Stimulated activated naive CD8-positive, alpha-beta T cell treated with anti-CD3 and anti-CD28 coated beads, Interleukin-15, Interleukin-2, amounts not matched to agents 100 U/mL and 50 U/mL, for 24 hours (primary cell): Measurements from ENCODE around the gene CLPSL2.
A peak's percentile ranks its signal among the peaks of the same experiment; 100 is the strongest.
"Not testable (repeated sequence)": the region's sequence is repeated elsewhere in the genome, so short reads cannot be mapped to it uniquely, and the experiment has no call there.

Experiments
- ATAC-seq: fragments of 150-1000 bp; cut with Tn5 transposase; one replicate; pipeline ENCODE4 v1.10.0; 2021
- DNase-seq: peaks from one replicate; pipeline ENCODE4 v3.0.0; 2021

The CLPSL2 gene, protein sequence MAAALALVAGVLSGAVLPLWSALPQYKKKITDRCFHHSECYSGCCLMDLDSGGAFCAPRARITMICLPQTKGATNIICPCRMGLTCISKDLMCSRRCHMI

DNA sequence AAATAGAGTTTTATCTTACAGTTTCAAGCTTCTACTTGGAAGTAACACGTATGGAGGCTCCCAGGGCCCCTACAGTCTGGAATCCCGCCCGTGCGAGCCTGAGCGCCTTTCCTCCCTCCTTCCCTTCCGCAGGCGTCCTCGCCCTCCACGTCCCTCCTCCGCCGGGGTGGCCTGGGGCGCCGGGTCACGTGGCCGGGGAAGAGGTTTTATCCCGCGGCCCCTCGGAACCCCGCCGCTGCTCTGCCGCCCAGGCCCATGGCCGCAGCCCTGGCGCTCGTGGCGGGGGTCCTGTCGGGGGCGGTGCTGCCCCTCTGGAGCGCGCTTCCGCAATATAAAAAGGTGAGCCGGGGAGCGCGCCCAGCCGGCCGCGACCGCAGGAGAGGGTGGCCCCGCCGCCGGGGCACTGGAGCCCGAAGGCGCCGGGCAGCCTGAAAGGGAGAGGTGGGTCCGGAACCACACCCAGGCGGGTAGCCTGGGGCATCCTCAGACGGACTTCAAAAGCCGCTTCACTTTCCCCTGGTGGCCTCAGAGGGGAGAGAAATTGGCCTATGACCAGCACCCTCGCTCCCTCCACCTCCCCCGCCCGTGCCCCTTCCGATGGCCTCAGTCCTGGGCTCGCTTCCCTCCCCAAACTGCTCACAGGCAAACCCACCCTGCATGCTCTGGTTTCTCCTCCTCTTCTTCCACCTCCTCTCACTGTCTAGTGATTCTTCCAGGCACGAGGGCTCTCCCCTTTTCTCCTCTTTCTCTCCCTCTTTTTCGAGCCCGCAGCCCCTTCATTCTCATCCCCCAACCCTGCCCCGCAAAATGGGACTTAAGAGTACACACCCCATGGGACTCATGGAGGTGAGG lies at the start of gene CLPSL2:
TSS of gene CLPSL2 (plus strand) at position 235 of the 852 bp plus-strand sequence. CDS start at position 256, 21 bp downstream.
- DNase-seq (peak; percentile 19), ATAC-seq (peak; percentile 32)

DNA sequence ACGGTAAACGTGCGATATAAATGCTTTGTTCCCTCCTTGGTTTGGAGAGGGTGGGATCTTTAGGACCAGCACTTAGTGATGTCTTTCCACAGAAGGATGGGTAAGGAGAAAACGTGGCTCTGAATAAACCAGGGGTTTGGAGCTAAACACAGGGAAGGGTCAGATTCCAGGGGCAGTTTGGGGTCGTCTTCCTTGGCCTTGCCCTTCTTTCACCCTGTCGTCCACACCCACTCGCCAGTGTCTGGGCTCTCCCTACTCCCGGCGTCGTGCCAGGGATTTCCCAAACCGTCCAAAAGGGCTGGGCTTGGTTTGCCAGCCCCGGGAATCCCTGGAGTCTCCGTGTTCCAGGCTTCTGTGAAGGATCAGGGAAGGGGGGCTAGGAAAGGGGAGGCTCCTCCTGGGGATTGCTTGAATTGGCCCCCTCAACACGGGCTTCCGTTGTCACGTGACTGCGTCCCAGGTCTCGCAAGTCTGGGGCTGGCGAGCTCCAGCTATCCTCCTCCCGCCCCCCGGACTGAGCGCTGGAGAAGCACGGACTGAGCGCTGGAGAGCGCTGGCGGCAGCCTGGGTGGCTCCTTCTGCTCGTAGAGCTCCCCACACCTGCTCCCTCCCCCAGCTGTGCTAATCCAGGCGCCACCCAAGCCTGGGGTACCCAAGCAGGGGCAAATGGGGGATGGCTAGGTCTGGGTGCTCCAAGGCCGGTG lies 49.0 kb upstream of the CLPSL2 start:
- DNase-seq (peak; percentile 58), ATAC-seq (peak; percentile 3)

- peak; percentile 86 for DNase-seq
- peak; percentile 53 for ATAC-seq
These were observed 48.3 kb upstream of the CLPSL2 start for GRCh38 chr6:35727935-35728682.

DNA sequence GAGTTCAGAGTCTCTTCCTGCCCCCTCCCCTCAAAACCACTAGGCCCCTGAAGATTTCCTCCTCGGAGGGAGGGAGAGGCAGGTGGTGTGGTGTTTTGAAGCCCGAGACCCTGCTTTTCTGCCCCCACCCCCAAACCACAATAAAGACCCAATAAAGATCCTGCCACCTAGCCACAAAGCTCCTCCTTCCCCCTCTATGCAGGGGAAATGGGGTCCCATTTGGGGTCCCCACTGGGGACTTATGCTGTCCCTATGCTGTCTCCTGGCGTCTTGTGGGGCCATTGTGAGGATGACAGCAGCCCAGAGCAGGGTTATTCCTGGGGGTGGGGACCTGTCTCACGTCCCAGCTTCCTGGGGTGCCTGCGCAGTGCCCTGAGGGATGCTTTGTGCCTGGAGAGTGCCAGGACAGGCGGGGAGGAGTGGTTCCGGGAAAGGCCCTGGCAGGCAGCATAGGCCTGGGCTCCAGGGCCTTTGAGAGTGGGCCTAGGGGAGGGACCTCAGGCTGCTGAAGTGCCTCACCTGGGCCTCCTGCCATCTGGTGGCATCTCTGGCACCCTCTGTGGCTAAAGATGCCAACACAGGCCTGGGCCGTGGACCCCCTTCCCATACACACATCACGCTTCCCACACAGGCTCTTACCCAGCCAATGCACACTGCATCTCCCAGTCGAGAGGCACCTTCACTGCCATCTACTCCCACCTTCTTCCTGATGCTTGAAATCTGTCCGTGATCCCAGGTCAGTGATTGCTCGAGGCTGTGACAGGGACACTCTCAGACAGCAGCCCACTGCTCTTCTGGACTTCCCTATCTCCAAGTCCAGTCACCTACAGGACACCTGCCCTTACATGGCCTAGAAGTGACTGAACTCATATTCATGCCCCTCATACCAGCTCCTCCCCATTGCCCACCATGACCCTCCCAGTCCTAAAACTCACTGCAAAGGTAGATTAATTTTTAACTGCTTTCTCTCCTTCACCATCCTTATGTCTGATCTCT lies 47.4 kb upstream of the CLPSL2 start:
- ATAC-seq (no peak), DNase-seq (peak; percentile 48)

- ATAC-seq (no peak), DNase-seq (no peak)
These were observed 46.7 kb upstream of the CLPSL2 start for GRCh38 chr6:35729722-35730121.

- no peak for DNase-seq
- ATAC-seq: no peak
These were observed 45.5 kb upstream of the CLPSL2 start for GRCh38 chr6:35730745-35731413.

- DNase-seq (peak; percentile 99), ATAC-seq (peak; percentile 58)
These were observed 45.0 kb upstream of the CLPSL2 start for GRCh38 chr6:35731414-35731735.

- peak; percentile 65 for ATAC-seq
- peak; percentile 98 for DNase-seq
These were observed 44.5 kb upstream of the CLPSL2 start for GRCh38 chr6:35731736-35732532.

DNA sequence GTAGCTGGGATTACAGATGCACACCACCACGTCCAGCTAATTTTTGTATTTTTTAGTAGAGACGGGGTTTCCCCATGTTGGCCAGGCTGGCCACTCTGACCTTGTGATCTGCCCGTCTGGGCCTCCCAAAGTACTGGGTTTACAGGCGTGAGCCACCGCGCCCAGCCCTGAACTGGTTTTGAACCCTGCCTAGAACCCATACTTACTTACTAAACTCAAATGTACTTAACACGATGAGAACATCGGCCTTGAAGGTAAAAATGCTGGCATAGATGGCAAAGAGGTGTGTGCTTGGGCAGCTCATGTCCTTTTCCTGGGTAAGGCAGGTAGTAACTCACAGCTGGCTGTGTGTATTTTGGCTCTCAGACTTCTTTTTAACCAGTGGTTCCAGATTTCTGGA lies 42.8 kb upstream of the CLPSL2 start:
- ATAC-seq: no peak
- DNase-seq: no peak

GRCh38 chr6:35734319-35734718 lies 42.1 kb upstream of the CLPSL2 start:
- ATAC-seq: not testable (repeated sequence)

DNA sequence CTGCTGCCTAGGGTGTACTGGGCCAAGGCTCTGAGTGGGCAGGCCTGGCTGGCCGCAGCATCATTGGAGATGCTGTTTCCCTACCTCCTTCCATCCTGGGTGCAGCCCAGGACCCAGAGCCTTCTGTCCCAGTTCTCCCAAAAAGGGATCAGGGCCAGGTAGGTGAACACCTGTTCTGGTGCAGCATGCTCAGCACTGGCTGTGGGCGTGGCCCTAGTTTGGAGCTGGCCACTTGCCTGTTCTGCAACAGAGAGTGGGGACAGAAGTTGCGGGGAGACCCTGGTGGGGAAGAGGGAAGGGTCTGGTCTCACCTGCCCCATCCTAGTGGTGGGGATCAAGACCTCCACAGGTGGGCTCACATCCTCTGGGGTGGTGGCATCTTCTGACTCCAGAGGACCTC lies 40.9 kb upstream of the CLPSL2 start:
- ATAC-seq (no peak), DNase-seq (no peak)

More at GRCh38 chr6:35734319-35734718, 42.1 kb upstream of the CLPSL2 start:
- not testable (repeated sequence) for DNase-seq

GRCh38 chr6:35736253-35736894 lies 40.0 kb upstream of the CLPSL2 start:
- DNase-seq: peak; percentile 90
- ATAC-seq: no peak

DNA sequence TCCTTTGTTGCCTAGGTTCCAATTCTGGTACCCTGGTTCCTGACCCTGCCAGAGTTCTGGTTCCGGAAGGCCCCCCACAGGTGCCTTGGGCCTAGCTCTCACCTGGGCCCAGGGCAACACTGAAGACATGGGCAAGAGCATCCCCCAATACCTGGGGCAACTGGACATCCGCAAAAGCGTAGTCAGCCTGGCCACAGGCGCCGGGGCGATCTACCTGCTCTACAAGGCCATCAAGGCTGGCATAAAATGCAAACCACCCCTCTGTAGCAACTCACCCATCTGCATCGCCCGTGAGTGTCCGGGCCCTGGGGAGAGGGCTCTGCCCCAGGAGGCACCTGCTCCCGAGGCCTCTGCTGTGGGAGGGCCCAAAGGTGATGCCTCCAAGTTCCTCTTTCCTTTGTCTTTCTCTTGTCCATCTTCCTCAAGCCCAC lies 39.4 kb upstream of the CLPSL2 start, which contains the start of gene ARMC12:
TSS of gene ARMC12 (plus strand) at position 51 of the 431 bp plus-strand sequence. CDS start at position 128, 77 bp downstream.
- ATAC-seq: no peak
- no peak for DNase-seq

DNA sequence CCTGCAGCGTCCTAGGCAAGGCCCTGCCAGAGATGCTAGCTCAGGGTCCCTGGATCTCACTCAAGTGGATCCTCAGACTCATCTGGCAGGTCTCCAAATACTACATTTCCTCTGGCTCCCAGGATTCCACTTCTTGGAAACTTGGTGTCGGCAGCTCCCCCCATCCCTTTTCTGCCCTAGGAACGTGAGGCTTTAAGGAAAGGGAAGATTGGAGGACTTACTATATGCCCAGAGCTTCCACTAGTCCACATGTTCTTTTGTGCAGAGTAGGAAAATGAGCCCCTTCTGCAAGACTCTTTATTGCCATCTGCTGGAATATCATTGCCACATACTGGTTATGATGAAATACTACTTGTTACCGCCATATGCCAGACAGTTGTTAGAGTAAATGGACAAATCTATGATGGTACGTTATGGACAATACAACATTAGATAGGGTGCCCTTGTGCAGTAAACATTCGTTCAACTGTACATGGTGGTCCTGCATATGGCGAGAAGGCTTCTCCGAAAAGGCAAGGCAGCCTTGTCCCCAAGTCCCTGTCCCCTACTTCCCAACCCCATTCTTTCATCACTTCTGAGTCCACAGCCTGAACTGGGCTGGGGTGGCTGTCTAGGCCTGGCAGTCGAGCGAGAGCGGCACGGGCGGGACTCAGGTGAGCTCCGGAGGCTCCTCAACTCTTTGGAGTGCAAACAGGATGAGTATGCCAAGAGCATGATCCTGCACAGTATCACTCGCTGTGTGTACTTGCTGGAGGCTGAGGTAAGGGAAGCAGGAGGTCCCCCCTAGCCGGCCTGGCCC lies 38.8 kb upstream of the CLPSL2 start:
- ATAC-seq (peak; percentile 42), DNase-seq (no peak)

- no peak for DNase-seq
- ATAC-seq: no peak
These were observed 36.5 kb upstream of the CLPSL2 start for GRCh38 chr6:35739645-35740524.

DNA sequence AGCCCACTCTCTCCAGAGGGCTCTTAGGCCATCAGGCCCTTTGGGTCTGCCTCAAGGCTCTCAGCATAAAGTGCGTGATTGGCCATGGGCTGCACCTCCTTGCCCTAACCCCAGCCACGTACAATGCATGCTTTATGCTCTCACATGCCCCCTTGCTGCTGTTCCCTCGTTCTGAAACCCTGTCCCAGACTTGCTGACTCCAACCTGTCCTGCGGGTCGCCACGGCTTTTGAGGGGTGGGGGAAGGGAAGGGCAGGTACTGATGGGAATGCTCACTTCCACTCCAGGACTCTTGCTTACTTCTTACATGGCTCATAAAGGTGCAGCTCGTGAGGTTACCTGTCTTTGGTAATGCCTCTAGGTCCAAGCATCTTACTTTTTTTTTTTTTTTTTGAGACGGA lies 33.6 kb upstream of the CLPSL2 start:
- no peak for ATAC-seq

DNA sequence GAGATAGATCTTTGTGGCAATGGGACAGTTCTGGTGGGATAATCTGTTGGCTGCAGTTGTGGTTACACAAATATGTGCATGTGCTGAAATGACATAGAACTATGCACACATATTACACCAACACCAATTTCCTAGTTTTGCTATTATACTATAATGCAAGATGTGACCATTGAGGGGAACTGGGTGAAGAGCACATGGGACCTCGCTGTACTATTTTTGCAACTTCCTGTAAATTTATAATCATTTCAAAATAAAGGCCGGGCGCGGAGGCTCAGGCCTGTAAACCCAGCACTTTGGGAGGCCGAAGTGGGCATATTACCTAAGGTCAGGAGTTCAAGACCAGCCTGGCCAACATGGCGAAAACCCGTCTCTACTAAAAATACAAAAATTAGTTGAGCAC lies 30.9 kb upstream of the CLPSL2 start:
- DNase-seq: no peak
- ATAC-seq: no peak

More for the DNA sequence above, 33.6 kb upstream of the CLPSL2 start:
- DNase-seq: no peak
